Measurements from ENCODE around the gene PRTG.
"Not testable (repeated sequence)": the region's sequence is repeated elsewhere in the genome, so short reads cannot be mapped to it uniquely, and the experiment has no call there.

PRTG gene

DNA sequence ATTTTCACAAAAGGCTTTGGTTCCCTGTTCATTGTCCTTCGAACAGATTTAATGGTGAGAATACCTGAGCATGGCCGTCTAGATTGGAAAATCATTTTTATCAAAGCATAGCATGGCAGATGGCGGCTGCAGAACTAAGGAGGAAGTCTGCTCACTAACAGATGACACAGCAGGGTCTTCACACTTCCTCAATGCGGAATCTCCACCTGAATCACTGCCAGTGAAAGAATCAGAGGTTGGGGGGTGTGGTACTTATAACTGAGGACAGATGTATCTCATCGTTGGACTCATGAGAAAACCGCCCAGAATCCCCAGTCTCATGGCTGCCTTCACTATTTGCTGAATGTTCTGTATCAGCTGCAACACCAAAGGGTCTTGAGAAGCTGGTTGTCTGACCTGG lies 123.2 kb downstream of the PRTG start:
- no peak for DNase-seq

DNA sequence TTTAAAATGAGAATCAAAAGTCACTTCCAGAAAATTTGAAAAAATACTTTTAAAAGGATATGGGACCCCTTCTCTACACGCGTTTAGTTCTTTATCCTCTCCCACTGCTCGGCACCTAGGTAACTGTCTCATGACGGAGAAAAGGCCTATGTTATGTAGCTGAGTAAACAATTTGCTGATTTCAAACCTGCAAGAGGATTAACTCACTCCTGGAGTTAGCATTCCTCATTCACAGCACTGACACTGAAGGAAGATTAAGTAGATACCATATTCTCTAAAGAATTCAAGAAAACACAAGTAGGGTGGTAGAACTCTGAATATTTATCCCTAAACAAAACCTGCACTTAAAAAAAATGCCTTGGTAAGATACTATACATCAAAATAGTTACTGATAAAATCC lies 124.6 kb downstream of the PRTG start:
- DNase-seq, result no peak

DNA sequence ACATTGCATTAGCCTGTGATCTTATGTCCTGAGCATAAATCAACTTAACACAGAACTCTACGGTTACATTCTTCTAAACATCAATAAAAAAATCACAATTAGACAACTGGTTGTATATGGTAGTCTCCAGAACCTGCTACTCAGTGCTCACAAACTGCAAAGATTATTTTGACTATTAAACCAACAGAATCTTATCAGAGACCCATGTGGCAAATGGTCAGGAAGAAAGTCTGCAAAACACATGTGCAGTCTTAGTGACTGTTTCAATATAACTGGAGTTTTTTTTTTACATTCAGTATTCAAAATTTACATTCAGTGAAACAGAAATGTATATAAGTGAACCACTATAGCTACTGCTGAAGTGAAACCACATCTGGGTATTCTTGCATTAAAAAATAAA lies 127.5 kb downstream of the PRTG start:
- no peak for DNase-seq

DNA sequence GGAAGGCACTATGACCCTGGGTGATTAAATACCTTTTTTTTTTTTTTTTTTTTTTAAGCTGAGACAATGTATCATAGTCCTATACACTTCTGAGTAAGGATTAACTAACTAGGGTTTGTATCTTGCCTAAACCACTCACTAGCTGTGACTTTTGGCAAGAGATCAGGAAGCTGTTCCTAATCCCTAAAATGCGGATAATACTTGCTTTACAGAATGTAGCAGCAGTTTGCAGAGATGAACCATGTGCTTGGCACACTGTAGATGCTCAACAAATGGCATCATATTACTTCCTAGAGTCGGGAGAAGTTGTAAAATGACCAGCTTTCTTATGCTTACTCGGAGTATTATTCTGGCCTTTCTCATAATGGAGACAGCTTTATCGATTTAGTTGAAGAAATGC lies 129.2 kb downstream of the PRTG start:
- no peak for DNase-seq

DNA sequence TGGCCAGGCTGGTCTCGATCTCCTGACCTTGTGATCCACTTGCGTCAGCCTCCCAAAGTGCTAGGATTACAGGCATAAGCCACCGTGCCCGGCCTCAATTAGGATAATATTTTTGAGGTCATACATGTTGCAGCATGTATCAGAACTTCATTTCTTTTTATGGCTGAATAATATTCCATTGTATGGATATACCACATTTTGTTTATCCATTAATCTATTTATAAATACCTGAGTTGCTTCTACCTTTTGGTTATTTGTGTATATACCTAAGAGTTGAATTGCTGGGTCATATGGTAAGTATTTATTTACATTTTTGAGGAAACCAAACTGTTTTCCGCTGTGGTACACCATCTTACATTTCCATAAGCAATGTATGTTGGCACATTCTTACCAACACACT lies 136.7 kb downstream of the PRTG start:
- no peak for DNase-seq

DNA sequence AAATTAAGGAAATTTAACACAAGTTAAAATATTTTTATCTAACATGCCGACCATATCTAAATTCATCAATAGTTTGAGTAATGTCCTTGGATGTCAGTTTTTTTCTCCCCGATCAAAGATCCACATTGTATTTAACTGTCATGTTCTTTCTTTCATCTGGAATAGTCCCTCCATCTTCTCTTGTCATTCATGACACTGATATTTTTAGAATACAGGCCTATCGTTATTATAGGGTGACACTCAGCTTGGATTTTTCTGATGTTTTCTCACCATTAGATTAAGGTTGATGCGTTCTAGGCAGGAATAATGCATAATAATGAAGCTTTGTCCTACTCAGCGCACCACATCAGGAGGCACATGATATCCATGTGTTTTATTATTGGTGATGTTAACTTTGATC lies 141.6 kb downstream of the PRTG start:
- no peak for DNase-seq

DNA sequence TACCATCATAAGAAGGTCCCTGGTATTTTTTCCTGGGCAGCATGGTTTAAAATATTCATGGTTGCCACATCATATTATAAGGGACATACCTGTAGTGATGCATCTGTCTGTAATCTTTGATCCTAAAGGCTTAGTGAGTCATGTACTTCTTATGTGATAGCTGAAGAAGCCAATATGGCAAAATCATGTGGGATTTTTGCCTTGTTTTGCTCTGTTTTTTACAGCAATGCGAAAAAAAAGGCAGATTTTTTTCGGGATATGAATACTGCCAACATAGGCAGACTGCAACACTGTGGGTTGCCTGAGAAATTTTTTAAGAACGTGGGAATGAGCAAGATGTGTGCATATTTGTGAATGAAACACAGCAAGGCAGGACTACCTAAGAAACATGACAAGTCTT lies 143.5 kb downstream of the PRTG start:
- no peak for DNase-seq

DNA sequence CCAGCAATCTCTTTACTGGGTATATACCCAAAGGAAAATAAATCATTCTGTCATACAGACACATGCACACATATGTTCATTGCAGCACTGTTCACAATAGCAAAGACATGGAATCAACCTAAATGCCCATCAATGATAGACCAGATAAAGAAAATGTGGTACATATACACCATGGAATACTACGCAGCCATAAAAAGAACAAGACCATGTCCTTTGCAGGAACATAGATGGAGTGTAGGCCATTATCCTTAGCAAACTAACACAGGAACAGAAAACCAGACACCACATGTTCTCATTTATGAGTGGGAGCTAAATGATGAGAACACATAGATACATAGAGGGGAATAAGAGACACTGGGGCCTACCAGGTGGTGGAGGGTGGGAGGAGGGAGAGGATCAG lies 149.9 kb downstream of the PRTG start:
- DNase-seq, result not testable (repeated sequence)

DNA sequence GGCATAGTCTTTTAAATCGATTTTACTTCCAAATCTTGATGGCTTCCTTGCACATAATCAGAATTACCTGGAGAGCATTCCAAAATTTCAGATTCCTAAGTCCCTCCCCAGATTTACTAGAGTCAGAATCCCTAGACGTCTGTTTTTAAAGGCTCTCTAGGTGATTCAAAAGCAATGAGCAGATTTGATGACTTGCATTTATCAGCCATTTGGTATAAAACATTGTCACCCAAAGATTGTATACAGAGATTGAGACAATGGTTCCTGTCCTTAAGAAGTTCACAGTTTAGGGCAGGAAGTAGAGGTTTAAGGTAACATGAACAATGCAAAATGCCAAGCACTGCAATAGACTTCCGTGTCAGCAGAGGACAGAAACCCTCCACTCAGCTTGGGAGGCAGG lies 152.2 kb downstream of the PRTG start:
- no peak for DNase-seq

DNA sequence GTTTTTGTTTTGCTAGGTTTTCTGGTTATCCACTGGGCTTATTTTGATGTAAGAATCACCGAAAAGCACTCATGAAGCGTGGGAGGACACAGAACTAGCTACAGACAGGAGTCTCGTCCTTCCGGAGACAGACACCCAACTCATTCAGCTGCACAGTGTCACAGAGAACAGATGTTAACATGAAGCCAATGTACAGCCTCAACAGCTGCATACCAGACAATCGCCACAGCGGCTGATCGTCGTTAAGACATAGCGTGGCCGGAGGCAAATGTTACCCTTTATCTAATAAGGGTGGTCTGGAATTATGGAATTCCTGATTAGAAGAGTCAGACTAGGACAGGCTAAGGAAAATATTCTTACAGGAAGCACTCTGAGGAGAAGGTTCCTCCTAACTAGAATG lies 153.7 kb downstream of the PRTG start:
- no peak for DNase-seq

DNA sequence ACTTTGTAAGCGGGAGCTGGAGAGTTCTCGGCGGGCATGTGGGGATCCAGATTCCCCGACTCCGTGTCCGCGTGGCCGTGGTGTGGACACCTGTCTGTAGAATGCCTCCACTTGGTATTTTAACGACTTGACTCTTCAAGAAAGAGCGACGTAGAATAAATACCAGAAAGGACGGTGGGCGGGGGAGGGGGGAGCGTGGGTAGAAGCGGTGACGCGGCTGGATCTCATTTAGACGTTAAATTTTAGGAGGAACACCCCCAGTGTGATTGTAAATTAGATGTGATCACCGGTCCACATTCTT lies 154.2 kb downstream of the PRTG start:
- no peak for DNase-seq

DNA sequence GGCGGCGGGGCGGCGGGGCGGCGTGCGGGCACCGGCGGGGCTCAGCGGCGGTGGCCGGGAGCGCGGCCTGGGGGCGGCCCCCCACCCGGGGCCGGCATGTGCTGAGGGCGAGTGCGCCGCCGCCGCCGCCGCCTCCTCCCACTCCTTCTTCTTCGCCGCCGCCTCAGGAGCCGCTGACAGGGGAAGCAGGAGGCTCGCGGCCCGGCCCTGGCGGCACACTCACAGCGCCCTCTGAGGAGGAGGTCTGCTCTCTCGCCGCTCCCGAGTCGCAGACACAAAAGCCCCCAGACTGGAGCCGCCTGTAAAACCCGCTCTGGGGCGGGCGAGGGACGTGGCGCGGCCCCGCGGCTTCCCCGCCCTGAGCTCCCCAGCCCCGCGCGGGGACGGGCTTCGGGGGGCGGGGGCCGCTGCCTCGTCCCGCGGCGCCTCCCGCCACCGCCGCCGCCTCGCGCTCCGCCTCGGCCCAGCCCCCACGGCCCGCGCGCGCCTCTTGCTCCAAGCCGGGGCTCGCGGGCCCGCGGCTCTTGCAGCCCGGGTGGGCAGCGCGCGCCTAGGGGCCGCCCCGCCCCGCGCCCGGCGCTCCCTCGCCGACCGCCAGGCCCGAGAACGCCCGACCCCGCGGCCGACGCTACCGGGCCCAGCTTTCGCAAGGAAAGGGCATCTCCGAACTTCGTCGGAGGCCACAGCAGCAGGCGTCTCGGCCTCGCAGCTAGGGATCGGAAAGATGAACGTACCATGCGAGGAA lies 154.7 kb downstream of the PRTG start, which contains the start of gene PYGO1:
Gene PYGO1, minus strand, starts transcription at position 276 of the 745 bp plus-strand sequence. CDS start 462 bp downstream, outside the sequence.
- no peak for DNase-seq

DNA sequence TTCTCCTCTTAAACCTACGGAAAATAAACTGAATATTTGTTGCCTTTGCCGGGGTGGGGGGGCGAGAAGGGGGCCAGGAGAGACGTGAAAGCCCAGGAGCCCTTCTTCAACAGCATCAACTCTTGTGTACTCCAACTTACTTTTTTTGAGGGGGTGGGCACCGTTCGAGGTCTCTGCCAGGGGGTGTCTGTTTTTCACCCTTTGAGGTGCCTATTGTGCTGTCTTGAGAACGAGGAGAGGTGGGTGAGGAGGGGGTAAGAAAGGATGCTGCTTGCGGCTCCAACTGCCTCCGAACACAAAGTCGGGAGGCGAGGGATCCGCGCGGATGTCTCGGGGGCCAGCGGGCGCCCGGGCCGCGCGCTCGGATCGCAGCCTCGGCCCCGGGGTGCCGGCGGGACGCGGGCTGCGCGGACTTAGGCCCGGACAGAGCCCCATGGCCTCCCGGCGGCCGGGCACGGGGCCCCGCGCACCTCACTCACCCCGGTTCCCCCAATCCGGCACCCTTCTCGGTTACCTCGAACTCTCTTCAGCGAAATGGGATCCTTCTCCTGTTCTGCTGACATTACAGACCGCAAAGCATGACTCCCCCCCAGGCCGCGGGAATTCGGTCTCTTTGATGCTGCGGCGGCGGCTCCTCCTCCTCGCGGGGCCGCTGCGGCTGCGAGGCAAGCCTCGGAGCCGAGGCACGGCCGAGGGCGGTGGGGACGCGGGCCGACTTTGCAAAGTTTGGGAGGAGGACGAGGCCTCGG lies 155.5 kb downstream of the PRTG start:
- DNase-seq, result no peak

DNA sequence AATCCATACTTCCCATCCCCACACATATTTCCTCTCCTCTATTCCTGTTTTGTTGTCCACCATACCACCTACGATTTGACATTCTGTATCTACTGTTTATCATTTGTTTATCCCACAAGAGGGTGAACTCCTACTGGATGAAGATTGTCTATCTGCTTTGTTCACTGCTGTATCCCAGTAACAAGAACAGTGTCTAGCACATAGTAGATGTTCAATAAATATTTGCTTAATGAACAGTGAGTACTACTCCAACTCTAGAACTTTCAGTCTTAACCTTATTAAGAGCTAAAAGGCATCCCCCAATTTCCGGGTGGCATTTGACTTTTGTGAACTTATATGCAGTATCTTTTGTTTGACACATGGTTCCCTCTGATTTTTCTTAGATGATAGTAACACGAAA lies 156.1 kb downstream of the PRTG start:
- DNase-seq, result no peak

DNA sequence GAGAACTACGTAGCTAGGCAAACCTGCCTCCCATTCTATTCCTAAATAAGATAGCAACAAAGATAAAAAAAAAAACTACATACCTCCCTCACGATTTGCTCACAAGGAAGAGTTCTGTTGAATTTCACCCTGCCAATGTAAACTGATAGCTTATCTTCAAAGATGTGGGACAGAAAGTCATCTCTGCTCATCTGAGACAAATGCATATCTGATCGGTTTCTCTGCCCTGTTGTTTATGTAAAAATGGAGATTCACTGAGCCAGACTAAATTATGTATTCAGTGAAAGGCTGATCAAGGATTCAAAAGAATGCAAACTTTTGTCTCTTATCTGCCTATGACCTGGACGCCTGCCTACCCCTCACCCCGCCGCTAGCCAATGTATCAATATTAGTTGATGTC lies 166.0 kb downstream of the PRTG start:
- no peak for DNase-seq

DNA sequence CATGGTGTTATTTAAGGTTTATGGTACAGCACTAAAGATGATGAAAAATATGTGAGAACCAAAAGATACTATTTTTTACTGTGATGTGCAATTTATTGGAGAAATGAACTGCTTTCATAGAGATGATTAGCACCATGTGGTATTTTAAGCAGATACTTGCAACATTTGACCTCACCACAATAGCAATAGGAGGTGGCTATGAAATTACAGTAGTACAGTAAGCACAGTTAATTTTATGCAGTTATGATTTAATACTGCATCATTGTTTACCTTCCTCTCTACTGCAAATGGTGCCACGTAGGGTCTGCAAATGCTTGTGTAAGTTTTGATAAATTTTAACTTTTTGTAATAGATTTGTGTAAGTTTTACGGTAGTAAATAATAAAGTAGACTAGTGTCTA lies 168.9 kb downstream of the PRTG start:
- DNase-seq, result no peak

DNA sequence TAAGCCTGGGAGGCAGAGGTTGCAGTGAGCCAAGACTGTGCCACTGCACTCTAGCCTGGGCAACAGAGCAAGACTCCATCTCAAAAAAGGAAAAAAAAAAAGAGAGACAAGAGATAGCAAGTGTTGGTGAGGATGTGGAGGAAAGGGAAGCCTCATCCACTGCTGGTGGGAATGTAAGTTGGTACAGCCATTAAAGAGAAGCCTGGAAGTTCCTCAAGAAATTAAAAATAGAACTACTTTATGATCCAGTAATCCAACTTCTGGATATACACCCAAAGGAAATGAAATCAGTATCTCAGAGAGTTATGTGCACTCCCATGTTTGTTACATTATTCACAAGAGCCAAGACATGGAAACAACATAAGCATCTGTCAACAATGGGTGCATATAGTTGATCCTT lies 169.7 kb downstream of the PRTG start:
- DNase-seq, result no peak

DNA sequence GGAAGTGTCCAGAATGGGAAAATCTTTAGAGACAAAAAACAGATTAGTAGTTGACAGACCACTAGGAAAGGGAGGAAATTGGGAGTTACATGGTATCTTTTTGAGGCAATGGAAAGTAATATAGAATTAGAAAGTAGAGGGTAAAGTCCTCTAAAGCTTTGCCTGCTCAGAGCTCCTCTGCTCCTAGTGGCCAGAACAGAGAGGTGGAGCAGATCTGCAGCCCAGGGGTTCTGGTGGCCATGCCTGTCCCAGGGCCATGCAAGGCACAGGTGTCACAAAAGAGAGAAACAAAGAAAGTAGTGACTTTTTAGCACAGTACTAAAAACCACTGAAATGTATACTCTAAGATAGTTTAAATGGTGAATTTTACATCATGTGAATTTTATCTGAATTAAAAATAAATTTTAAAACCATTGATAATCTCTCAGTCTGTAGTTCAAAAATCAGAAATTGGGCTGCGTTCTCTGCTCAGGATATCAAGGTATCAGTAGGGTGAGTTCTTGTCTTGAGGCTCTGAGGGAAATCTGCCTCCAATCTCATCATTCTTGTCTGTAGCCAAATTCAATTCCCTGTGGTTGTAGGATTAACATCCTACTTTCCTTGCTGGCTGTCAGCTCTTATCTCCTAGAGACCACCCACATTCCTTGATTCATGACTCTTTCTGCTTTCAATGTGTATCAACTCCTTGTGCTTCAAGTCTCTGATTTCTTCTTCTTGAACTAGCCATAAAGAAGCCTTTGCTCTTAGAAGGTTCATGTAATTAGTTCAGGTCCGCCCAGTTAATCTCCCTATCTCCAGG lies 178.4 kb downstream of the PRTG start:
- no peak for DNase-seq

DNA sequence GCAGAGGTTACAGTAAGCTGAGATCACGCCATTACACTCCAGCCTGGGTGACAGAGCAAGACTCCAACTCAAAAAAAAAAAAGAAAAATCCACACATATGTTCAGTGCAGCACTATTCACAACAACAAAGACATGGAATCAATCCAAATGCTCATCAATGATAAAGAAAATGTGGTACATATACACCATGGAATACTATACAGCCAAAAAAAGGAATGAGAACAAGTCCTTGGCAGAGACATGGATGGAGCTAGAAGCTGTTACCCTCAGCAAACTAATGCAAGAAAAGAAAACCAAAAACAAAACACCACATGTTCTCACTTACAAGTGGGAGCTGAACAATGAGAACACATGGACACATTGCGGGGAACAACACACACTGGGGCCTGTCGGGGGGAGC lies 180.4 kb downstream of the PRTG start:
- no peak for DNase-seq

Data from activated effector memory CD4-positive, alpha-beta T cell treated with Interleukin-2 at 50 U/mL for 16 hours (primary cell).